ENCODE results near the gene PPARGC1A. TPM values are rescaled to one million over a fixed set of nuclear protein-coding genes. Genes with fewer than 3 reads are reported as not detected.

PPARGC1A gene
- total and polyA plus RNA-seq, 2 of the 13 experiments (the other 11 are each of a cell fraction or from before 2014, with no cell fraction given): 20.7 to 37.3 TPM

DNA sequence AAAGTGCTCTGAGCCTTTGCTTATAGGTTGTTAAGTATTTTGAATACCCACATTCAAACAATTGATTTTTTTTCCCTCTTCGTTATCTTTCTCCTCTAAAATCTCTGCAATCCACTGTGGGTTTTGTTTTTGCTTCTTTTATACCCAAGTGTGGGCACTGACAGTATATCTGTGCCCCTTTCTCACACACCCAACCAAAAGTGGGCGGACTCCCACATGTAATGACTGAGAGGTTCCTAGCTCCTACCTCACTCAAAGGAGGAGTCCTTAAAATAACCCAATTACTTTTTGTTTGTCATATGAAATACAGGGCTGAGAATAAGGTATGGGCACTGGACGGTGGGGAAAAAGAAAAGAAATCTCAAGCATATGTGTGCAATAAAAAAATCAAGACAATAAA lies 51.7 kb downstream of the PPARGC1A start:
- H3K9ac ChIP-seq (ENCODE audit: insufficient read depth, low read depth, low read length): no peak overlapping the region
- no peak for ATAC-seq
- POLR2A ChIA-PET: no interaction called here
- no peak overlapping the region for H3K4me2 ChIP-seq (ENCODE audit: low read depth, low read length)
- H3K4me3 ChIP-seq (replicated peaks in 1 of 3; ENCODE audit: insufficient read depth in 1 of 3, low read depth in 2 of 3, low read length in 3 of 3): no peak overlapping the region
- no peak overlapping the region for H3K27ac ChIP-seq (ENCODE audit: extremely low read length, insufficient read depth, low read length)
- in situ Hi-C loops (cut with HindIII; ENCODE audit: extremely low pct_ligation_motif_present, low pct_unique_long_range_greater_than_20kb) (no loop called here), intact Hi-C loops (cut with micrococcal nuclease; ENCODE audit: unreplicated experiment) (no loop called here)
- no peak for TF ChIP-seq XBP1 (CRISPR knock-in tag; IDR thresholded peaks at IDR 0.05)
- TF ChIP-seq CEBPB (IDR thresholded peaks at IDR 0.05; ENCODE audit: borderline replicate concordance, low read depth, low read length): 0 out of 2 replicates have a peak, but pooled peaks have one; percentile 13
- TF ChIP-seq SUZ12 (IDR thresholded peaks at IDR 0.05; ENCODE audit: low read depth, low read length): no peak
- no peak for TF ChIP-seq SKI (IDR thresholded peaks at IDR 0.05; ENCODE audit: partially characterized antibody)
- TF ChIP-seq ZNF883 (CRISPR knock-in tag; IDR thresholded peaks at IDR 0.05; ENCODE audit: not compliant biosample characterization): no peak
- no peak for TF ChIP-seq ZNF792 (CRISPR knock-in tag; IDR thresholded peaks at IDR 0.05)
- peaks cover 2% of the 10 kb centered on the region; the same call in 1 of the 2 replicates for H4K20me1 ChIP-seq (ENCODE audit: insufficient read depth, low read length)
- H3K27me3 ChIP-seq (ENCODE audit: control insufficient read depth in 1 of 2, insufficient read depth in 2 of 2, low read length in 2 of 2): no peaks in the 10 kb centered on the region
- H3K4me1 ChIP-seq (ENCODE audit: insufficient read depth, low read length): no peaks in the 10 kb centered on the region
- no peaks in the 10 kb centered on the region for H3K9me3 ChIP-seq (ENCODE audit: low read length)
- no peak for FAIRE-seq
- 97% methylated on average over 3 of the region's 3 CpGs for WGBS (ENCODE audit: low lambda C conversion rate)
- no TSS peak for BruUV-seq (replicated peaks)
- DNase-seq (ENCODE audit: low spot score): no peak
- no peak overlapping the region for H2AFZ ChIP-seq (ENCODE audit: low read length)
- peaks cover 9% of the 10 kb centered on the region for H3K79me2 ChIP-seq (ENCODE audit: insufficient read depth, low read length)
- peaks cover 2 to 12% of the 10 kb centered on the region in 2 experiments; a peak in 1 of 5 replicates for H3K36me3 ChIP-seq (replicated peaks in 1 of 2; ENCODE audit: control insufficient read depth in 1 of 2, insufficient read depth in 2 of 2, low read length in 2 of 2)
- CTCF ChIA-PET (ENCODE audit: low intra/inter-chr PET ratio, low total read pairs): no interaction called here

- ATAC-seq (no peak), FAIRE-seq (no peak), DNase-seq (ENCODE audit: low spot score) (no peak)
- no peak overlapping the region for H3K27ac ChIP-seq (ENCODE audit: extremely low read length, insufficient read depth, low read length)
- no TSS peak for BruUV-seq (replicated peaks)
- H2AFZ ChIP-seq (ENCODE audit: low read length): no peak overlapping the region
- CTCF ChIA-PET (ENCODE audit: low intra/inter-chr PET ratio, low total read pairs): no interaction called here
- intact Hi-C loops (cut with micrococcal nuclease; ENCODE audit: unreplicated experiment) (no loop called here), in situ Hi-C loops (cut with HindIII; ENCODE audit: extremely low pct_ligation_motif_present, low pct_unique_long_range_greater_than_20kb) (no loop called here)
- H4K20me1 ChIP-seq (ENCODE audit: insufficient read depth, low read length): peaks cover 6% of the 10 kb centered on the region; the same call in 1 of the 2 replicates
- H3K4me3 ChIP-seq (replicated peaks in 1 of 3; ENCODE audit: insufficient read depth in 1 of 3, low read depth in 2 of 3, low read length in 3 of 3): no peak overlapping the region
- WGBS (ENCODE audit: low lambda C conversion rate): 77% methylated on average over 2 of the region's 2 CpGs
- no peak overlapping the region for H3K4me2 ChIP-seq (ENCODE audit: low read depth, low read length)
- H3K9ac ChIP-seq (ENCODE audit: insufficient read depth, low read depth, low read length): no peak overlapping the region
- POLR2A ChIA-PET: no interaction called here
- peaks cover 2 to 12% of the 10 kb centered on the region in 2 experiments; a peak in 1 of 5 replicates for H3K36me3 ChIP-seq (replicated peaks in 1 of 2; ENCODE audit: control insufficient read depth in 1 of 2, insufficient read depth in 2 of 2, low read length in 2 of 2)
- no peaks in the 10 kb centered on the region for H3K27me3 ChIP-seq (ENCODE audit: control insufficient read depth in 1 of 2, insufficient read depth in 2 of 2, low read length in 2 of 2)
- H3K79me2 ChIP-seq (ENCODE audit: insufficient read depth, low read length): peaks cover 9% of the 10 kb centered on the region
- no peaks in the 10 kb centered on the region for H3K4me1 ChIP-seq (ENCODE audit: insufficient read depth, low read length)
- H3K9me3 ChIP-seq (ENCODE audit: low read length): no peaks in the 10 kb centered on the region
- TF ChIP-seq NONO (IDR thresholded peaks at IDR 0.05) (no peak), NONO (CRISPR knock-in tag; conservative IDR thresholded peaks at IDR 0.05) (no peak), HMGXB3 (CRISPR knock-in tag; IDR thresholded peaks at IDR 0.05; ENCODE audit: borderline replicate concordance) (no peak), HMG20B (CRISPR knock-in tag; conservative IDR thresholded peaks at IDR 0.05) (no peak), REL (CRISPR knock-in tag; conservative IDR thresholded peaks at IDR 0.05) (no peak), ZBED4 (CRISPR knock-in tag; IDR thresholded peaks at IDR 0.05; ENCODE audit: borderline replicate concordance) (no peak)
These were observed 52.5 kb downstream of the PPARGC1A start for GRCh38 chr4:23837371-23837770.

All from HepG2 (cell line).